Activated CD8-positive, alpha-beta memory T cell treated with anti-CD3 and anti-CD28 coated beads for 1 hour (primary cell): Measurements from ENCODE around the gene SLC9A7.

ENCODE experiments used
- DNase-seq, 2 donors: peaks; one replicate each; pipeline ENCODE4 v3.0.0-alpha.2; 2020; ENCODE audit warnings: low read depth in 1 of 2; ENCODE audit errors: extremely low read depth in 1 of 2

The SLC9A7 gene

GRCh38 chrX:46575586-46575985, 183.3 kb downstream of the SLC9A7 start:
- no peak for DNase-seq

GRCh38 chrX:46574774-46575381, 184.0 kb downstream of the SLC9A7 start:
- DNase-seq, result peak in 1 of 2 donors; percentile 11

- peak; percentile 18 to 39 for DNase-seq
These were observed 184.8 kb downstream of the SLC9A7 start for GRCh38 chrX:46573892-46574773.

GRCh38 chrX:46573331-46573891, 185.5 kb downstream of the SLC9A7 start, which contains the start of gene CHST7:
Gene CHST7 (plus strand): TSS chrX:46573765. CDS start chrX:46573932, 167 bp downstream.
- DNase-seq, result peak in 1 of 2 donors; percentile 37

GRCh38 chrX:46572340-46572936, 186.5 kb downstream of the SLC9A7 start:
- no peak for DNase-seq

GRCh38 chrX:46571423-46572339, 187.2 kb downstream of the SLC9A7 start:
- DNase-seq, result no peak

- no peak for DNase-seq
These were observed 189.3 kb downstream of the SLC9A7 start for GRCh38 chrX:46569621-46570020.

- no peak for DNase-seq
These were observed 191.5 kb downstream of the SLC9A7 start for GRCh38 chrX:46567388-46567787.

GRCh38 chrX:46561824-46562657, 196.9 kb downstream of the SLC9A7 start:
- DNase-seq, result no peak

- DNase-seq, result no peak
These were observed 199.9 kb downstream of the SLC9A7 start for GRCh38 chrX:46559062-46559461.

- no peak for DNase-seq
These were observed 204.0 kb downstream of the SLC9A7 start for GRCh38 chrX:46554942-46555341.

GRCh38 chrX:46553935-46554334, 205.0 kb downstream of the SLC9A7 start:
- no peak for DNase-seq

- DNase-seq, result no peak
These were observed 207.3 kb downstream of the SLC9A7 start for GRCh38 chrX:46551494-46552128.

- no peak for DNase-seq
These were observed 209.0 kb downstream of the SLC9A7 start for GRCh38 chrX:46549914-46550313.
